Stimulated activated CD8-positive, alpha-beta memory T cell treated with anti-CD3 and anti-CD28 coated beads, Interleukin-15, amount 100 ng/mL, for 4 hours (primary cell): ENCODE measurements around the gene KRT86.
"Not testable (repeated sequence)": the region's sequence is repeated elsewhere in the genome, so short reads cannot be mapped to it uniquely, and the experiment has no call there.

Experiments
- DNase-seq, 2 donors: peaks; one replicate each; pipeline ENCODE4 v3.0.0-alpha.2; 2020; ENCODE audit warnings: low read depth in 2 of 2

KRT86 gene

GRCh38 chr12:52314511-52314910 lies 40.1 kb downstream of the KRT86 start:
- no peak for DNase-seq

DNA sequence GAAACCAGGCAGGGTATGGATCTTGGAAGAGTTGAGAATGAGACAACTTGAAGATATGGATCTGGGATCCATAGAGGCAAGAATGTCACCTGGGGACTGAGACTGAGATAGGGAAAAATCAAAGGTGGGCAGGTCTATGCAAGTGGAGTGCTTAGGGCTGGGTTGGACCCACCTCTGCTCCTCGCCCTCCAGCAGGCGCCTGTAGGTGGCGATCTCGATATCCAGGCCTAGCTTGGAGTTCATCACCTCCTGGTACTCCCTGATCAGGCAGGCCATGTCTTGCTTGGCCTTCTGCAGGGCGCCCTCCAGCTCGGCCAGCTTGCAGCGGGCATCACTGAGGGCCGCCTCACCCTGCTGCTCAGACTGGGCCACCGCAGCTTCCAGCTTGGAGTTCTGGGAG lies 41.3 kb downstream of the KRT86 start:
- not testable (repeated sequence) for DNase-seq

DNA sequence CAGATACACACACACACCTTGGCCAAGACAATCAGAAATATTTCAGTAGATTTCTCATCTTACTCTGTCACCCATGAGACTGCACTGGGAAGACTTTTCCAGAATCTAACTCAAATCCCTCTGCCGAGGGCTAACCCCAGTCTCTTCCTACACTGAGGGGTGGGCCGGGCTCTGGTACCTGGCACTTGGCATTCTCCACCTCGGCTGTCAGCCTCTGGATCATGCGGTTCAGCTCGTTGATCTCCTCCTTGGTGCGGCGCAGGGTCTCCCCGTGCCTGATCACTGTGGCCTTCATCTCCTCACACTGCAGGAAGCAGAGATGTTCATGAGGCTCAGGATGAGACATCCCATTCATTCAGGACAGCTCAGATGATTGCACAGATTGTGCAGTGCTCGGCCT lies 41.8 kb downstream of the KRT86 start:
- DNase-seq = no peak

DNA sequence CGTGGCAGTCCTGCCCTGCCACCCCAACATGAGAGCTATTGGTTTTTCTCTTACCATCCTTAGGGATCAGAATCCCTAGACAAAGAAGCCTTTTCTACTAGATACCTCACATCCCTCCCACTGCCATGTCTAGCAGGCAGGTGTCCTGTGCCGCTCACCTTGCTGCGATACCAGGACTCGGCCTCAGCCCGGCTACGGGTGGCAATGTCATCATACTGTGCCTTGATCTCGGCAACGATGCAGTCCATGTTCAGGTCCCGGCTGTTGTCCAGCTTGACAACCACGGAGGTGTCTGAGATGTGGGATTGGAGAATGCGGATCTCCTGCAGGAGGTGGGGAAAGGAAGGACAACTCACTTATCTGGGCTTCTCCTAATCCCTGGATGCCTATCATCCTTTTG lies 42.3 kb downstream of the KRT86 start:
- DNase-seq = no peak

DNA sequence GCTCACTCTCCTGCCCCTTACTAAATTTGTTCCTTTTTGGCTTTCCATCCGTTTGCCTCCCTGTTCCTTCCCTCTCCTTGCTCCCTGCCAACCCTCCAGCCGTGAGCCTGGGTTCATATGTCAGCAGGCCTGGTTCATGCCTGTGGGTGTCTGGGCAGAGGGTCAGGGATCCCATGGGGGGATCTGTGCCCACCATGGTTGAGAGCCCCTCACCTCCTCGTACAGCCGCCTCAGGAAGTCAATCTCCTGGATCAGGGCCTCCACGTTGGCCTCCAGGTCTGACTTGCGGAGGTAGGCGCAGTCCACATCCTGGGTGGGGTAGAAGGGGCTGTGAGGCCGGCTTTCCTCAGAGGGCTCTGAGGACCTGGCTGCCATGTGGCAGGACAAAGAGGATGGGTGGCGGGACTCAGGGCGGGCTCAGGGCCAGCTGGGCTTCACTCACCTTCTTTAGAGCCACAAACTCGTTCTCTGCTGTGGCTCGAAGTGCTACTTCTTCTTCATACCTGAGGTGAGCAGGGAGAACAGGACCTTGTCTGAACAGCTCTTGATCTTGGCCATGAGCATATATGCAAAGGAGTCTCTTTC lies 43.1 kb downstream of the KRT86 start:
- DNase-seq = no peak

- no peak for DNase-seq
Observed at GRCh38 chr12:52318241-52318990, 44.0 kb downstream of the KRT86 start.

- DNase-seq = no peak
Observed at GRCh38 chr12:52319097-52319496, 44.7 kb downstream of the KRT86 start.

GRCh38 chr12:52320784-52321400 lies 46.4 kb downstream of the KRT86 start, which contains the start of gene KRT83:
TSS of gene KRT83 (minus strand) at chr12:52321398. CDS start at chr12:52321335, 63 bp downstream.
- DNase-seq = no peak

DNA sequence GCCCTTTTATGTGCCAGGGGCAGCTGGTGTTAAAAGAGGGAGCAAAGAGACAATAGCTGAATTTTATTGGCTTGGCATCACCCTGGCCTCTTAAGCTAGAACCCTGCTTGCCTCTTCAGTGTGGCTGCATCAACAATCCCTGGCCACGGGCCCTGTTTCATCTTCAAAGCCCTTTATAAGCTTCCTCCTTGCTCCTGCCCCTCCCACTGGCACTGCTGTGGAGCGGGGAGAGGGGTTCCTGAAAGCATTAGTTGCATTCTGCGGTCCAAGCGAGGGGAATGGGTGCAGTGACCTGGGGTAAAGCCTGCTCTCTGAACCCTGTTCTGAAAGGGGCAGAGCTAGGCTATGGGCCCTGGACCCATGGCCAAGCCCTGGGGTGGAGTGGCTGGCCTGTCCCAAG lies 47.0 kb downstream of the KRT86 start:
- no peak for DNase-seq

GRCh38 chr12:52322069-52322468 lies 47.6 kb downstream of the KRT86 start:
- DNase-seq = no peak

DNA sequence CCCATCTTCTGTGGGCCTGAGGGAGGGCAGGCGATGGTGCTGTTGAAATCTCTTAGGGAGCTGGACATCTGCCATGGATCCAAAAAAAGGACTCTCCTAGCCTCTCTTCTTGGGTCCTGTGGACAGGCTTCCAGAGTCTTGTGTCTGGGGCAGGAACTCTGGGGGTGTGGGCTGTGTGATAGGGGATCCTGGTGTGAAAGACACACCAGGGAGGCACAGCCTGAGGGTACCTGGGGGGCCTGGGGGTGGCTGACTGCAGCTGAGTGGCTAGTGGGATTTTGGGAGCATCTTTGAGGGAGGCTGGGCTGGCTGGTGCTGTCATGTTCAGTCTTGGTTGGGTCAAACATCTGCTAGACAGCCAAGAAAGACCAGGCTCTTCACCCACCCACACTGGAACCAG lies 48.6 kb downstream of the KRT86 start:
- no peak for DNase-seq

- no peak for DNase-seq
Observed at GRCh38 chr12:52323416-52324152, 49.1 kb downstream of the KRT86 start.

- DNase-seq = no peak
Observed at GRCh38 chr12:52324153-52324444, 49.7 kb downstream of the KRT86 start.

DNA sequence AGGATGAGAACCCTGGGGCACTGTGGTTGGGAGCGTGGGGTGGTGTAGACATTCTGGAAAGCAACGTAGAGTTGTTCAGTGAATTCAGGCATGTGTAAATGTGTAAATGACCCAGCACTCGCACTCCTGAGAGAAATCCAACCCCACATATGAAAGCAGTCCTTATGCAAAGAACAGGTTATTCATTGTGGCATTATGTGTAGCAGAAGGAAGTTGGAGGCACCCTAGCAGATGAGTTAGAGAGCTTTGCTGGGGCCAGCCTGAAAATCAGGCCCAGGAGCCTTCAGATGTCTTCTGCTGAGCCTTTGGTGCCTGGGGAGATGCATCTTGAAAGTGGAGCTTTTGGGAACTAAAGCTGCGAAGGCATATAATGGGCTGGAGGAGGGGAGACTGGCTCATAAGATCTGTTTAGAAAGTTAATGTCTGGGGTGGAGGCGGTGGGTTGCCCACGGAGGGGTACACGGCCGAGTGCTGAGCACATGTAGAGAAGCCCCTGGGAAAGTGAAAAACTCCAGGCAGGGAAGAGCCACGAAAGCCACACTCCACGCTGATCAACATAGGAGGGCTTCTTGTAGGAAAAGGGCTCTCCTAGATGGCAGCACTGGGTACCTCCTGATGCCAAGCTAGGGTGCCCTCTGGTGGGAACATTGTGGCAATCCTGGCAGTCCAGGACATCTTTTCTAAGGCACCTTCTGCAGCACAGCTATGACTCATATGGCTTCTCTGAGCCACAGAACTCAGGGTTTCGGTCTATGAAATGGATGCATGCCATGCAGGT lies 52.8 kb downstream of the KRT86 start:
- DNase-seq = peak; percentile 52 to 72

- no peak for DNase-seq
Observed at GRCh38 chr12:52327830-52328500, 53.5 kb downstream of the KRT86 start.

DNA sequence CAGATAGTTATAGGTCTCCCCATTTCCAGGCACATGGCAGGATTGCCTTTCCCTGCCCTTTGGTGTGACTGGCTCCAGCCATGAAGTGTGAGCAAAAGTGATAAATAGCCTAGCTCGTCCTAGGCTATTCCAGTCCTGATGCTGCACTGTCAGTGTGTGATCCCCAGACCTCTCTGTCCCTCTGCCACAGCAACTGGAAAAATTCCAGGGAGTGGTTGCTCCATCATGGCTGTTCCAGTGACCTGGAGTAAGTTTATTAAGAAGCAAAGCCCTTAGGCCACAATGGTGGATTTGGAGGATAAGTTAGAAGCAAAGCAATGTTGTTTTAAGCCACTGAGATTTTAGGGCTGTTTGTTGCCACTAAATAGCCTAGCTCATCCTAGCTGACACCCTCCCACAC lies 56.6 kb downstream of the KRT86 start:
- no peak for DNase-seq

- no peak for DNase-seq
Observed at GRCh38 chr12:52331833-52332232, 57.4 kb downstream of the KRT86 start.

GRCh38 chr12:52332381-52332780 lies 57.9 kb downstream of the KRT86 start:
- no peak for DNase-seq

DNA sequence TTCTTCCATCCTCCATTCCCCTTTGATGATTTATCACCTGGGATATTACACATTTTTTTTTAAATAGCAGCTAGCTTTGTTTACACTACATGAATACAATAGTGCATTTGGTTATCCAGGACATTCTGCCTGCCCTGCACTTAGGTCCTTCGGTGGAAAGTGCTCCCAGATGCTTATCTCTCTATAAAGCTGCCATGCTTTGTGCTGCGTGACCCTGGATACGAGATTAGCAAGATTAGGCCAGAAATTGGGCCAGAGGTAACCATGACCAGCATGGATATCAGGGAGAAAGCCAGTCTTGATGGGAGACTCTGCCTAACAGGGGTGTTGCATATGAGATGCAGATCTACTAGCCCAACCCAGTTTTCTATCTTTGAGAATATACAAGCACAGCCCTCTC lies 58.9 kb downstream of the KRT86 start:
- DNase-seq = no peak

DNA sequence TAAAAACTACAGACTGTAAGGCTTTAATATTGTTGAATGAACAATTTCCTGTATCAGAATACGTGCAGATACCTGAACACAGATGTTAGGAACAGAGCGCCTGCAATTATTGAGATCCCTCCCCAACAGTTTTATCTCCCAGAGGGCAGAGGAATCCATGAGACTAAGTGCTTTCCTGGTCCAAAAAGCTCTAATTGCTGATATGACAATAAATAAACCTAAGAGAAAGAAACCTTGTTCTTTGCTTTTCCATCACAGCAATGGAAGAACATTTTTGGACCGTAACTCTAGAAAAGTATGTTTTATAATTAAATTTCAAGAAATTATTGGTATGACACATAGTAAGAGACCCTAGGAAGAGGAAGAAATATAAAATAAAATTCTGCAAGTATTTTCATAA lies 59.7 kb downstream of the KRT86 start:
- DNase-seq = no peak

DNA sequence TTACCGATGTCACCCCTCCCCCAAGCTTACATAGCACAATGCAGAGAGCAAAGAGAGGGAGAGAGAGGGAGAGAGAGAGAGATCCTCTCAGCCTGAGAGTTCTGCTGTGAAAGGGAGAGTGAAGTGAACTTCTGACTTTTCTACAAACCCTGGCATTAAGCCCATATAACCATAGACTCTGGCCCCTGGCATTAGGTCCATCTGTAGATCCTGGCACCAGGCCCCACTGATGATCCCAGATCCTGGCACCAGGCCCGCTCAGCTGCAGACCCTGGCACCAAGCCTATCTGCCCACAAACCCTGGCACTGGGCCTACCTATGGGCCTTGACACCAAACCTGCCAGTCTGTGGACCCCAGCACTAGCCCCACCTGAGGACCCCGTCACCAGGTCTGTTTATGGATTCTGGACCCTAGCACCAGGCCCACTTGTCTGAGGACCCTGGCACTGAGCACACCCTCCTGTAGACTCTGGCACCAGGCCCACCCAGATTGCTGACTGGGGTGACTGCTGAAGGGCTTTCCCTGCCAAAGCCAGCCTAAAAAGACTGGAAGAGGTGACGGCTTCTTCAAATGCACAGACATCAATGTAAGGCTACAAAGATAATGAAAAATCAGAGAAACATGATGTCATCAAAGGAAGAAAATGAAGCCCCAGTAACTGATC lies 61.3 kb downstream of the KRT86 start:
- no peak for DNase-seq
